B cell (primary cell): Measurements from ENCODE around the gene B4GALT5.

Source experiments
- CTCF ChIP-seq: fragments of 200-600 bp; IDR thresholded peaks from one replicate; pipeline ENCODE4 v1.8.0; 2022; ENCODE audit warnings: antibody characterized with exemption, mild to moderate bottlenecking
- EZH2 ChIP-seq: IDR thresholded peaks from 2 replicates; pipeline ENCODE4 v1.6.1; 2012; ENCODE audit warnings: borderline replicate concordance, low read depth, mild to moderate bottlenecking, moderate library complexity, low read length; ENCODE audit not compliant: insufficient read depth, poor library complexity, severe bottlenecking

GRCh38 chr20:49658508-49658907 is 55.2 kb downstream of the B4GALT5 start:
- TF ChIP-seq EZH2 (no peak), CTCF (no peak)
